Nucleus accumbens (tissue), 56 donors: Measurements from ENCODE around the gene IVD.

Experiments
- DNase-seq, 56 donors: peaks; one replicate each; lab custom pipeline; 2025; lab: John Stamatoyannopoulos, UW

Gene IVD

GRCh38 chr15:40436892-40437751 lies 31.5 kb downstream of the IVD start:
- DNase-seq: no peak

GRCh38 chr15:40437752-40438687 lies 32.4 kb downstream of the IVD start:
- DNase-seq: no peak

- DNase-seq: no peak
Measured at GRCh38 chr15:40438712-40439111, 33.1 kb downstream of the IVD start.

GRCh38 chr15:40439461-40439959 lies 33.9 kb downstream of the IVD start:
- peak in 8 of 56 donors; percentile 11 to 38 (median 20) for DNase-seq

- DNase-seq: peak in 19 of 56 donors; percentile 13 to 61 (median 37)
Measured at GRCh38 chr15:40439960-40440742, 34.6 kb downstream of the IVD start.

- DNase-seq: peak; percentile 10 to 98 (median 95)
Measured at GRCh38 chr15:40440743-40441564, 35.4 kb downstream of the IVD start, which contains the start of gene BAHD1. TSS of gene BAHD1 (plus strand) at chr15:40440953. CDS start at chr15:40458465, 17,512 bp downstream.

- peak in 11 of 56 donors; percentile 13 to 50 (median 33) for DNase-seq
Measured at GRCh38 chr15:40441565-40442531, 36.3 kb downstream of the IVD start.

- DNase-seq: no peak
Measured at GRCh38 chr15:40443255-40443654, 37.7 kb downstream of the IVD start.

- DNase-seq: no peak
Measured at GRCh38 chr15:40443846-40444245, 38.3 kb downstream of the IVD start.

- DNase-seq: no peak
Measured at GRCh38 chr15:40444736-40445135, 39.1 kb downstream of the IVD start.

GRCh38 chr15:40445421-40445922 lies 39.9 kb downstream of the IVD start:
- DNase-seq: no peak

- DNase-seq: no peak
Measured at GRCh38 chr15:40446144-40446543, 40.5 kb downstream of the IVD start.

- DNase-seq: no peak
Measured at GRCh38 chr15:40448354-40448753, 42.8 kb downstream of the IVD start.

GRCh38 chr15:40449275-40449674 lies 43.7 kb downstream of the IVD start:
- no peak for DNase-seq

GRCh38 chr15:40450047-40450446 lies 44.5 kb downstream of the IVD start:
- DNase-seq: no peak

- no peak for DNase-seq
Measured at GRCh38 chr15:40451527-40452158, 46.0 kb downstream of the IVD start.
